Measurements from ENCODE around the gene EIF4E1B.
"Not testable (repeated sequence)": the region's sequence is repeated elsewhere in the genome, so short reads cannot be mapped to it uniquely, and the experiment has no call there.

EIF4E1B gene, protein sequence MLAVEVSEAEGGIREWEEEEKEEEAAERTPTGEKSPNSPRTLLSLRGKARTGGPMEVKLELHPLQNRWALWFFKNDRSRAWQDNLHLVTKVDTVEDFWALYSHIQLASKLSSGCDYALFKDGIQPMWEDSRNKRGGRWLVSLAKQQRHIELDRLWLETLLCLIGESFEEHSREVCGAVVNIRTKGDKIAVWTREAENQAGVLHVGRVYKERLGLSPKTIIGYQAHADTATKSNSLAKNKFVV

DNA sequence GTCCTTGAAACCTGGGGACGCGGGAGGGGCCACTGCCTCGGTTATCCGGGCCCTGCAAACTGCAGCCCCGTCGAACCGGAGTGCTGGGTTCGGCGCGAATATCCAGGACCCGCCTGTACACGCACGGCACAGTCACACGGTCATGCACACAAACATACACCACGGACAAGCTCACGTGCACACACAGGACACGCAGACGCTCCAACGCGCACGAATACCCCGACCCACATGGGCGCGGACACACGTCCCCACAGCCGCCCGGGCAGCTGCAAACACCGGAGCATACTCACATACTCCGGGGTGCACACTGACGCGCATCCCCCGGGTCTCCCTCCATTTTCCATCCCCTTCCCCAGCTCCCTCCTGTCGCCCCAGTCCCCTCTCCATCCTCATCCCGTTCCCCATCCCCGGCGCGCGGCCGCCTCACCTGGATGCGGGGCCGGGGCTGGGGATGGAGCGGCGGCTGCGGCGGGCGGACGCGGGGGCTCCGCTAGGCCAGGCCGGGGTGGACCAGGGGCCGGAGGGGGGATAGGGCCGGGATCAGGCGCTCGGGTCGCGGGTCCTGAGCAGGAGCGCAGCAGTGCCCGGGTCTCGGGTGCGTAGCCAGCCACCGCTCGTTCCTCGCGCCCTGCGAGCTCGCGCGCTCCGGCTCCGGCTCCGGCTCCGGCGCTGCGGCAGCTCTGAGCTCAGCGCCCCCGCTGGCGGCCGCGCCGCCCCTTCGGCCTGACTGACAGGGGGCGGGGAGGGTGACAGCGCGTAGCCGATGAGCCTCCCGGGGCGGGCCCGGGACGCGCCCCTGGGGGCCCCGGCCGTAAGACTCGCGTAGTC lies at the start of gene EIF4E1B, which contains the start of gene SNCB:
TSS of gene EIF4E1B (plus strand) at position 823 of the 828 bp plus-strand sequence. CDS start 12,113 bp downstream, outside the sequence.
TSS of gene SNCB (minus strand) at position 682 of the 828 bp plus-strand sequence. CDS start 880 bp downstream, outside the sequence.
- in situ Hi-C loops (cut with MboI; ENCODE audit: low sequenced_read_pairs): no loop called here

DNA sequence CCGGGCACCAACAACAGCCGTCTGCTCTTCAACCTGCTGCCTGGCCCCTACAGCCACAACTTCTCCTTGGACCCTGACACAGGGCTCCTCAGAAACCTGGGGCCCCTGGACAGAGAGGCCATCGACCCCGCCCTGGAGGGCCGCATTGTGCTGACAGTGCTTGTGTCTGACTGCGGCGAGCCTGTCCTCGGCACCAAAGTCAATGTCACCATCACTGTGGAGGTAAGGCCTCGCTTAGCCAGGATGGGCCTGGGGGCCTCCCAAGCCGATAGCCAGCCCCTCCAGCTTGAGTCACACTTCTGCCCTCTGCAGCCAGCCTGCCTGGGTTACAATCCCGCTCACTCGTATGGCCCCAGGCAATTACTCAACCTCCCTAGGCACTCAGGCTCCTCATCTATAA lies 49.1 kb upstream of the EIF4E1B start:
- in situ Hi-C loops (cut with MboI; ENCODE audit: low sequenced_read_pairs): no loop called here

DNA sequence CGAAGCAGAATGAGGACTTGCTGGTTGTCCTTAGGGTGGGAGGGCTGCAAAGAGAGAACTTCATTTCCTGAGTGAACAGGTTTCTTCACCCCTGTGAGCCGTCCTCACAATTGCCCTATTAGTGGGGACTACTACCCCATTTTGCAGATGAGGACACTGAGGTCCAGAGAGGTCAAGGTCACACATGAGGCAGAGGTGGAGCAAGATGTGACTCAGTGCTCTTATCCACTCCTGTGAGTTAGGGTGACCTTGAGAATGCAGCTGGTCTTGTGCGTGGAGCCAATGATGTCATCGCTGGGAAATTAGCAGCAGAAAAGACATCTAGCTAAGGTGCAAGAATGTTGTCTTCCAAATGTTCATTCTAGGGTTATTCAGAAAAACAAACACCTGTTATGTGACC lies 47.4 kb upstream of the EIF4E1B start:
- in situ Hi-C loops (cut with MboI; ENCODE audit: low sequenced_read_pairs): no loop called here

DNA sequence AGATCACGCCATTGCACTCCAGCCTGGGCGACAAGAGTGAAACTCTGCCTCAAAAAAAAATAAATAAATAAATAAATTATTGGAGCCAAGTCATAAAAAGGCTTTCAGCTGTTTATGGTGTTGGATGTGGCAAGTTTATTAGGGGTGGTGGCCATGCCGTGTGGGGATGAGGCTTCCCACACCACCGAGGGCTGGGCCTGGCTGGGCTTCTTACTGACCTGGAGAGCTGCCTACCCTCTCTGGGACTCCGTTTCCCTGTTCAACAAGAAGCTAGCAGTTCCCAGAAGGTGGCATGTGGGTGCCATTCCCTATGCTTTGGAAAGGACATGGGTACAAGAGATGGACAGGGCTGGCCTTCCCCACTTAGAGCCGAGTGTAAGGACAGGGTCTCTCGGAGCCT lies 43.1 kb upstream of the EIF4E1B start:
- in situ Hi-C loops (cut with MboI; ENCODE audit: low sequenced_read_pairs): no loop called here

DNA sequence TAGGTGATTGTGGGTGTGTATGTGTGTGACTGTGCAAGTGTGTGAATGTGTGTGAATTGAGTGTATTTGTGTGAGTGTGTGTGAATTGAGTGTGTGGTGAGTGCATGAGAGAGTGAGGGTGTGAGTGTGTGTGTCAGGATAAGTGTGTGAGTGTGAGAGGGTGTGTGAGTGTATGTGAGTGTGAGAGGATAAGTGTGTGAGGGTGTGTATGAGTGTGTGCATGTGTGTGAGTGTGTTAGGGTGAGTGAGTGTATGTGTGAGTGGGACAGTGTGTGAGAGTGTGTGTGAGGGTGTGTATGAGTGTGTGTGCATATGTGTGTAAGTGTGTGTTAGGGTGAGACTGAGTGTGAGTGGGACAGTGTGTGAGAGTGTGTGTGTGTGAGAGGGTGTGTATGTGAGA lies 42.2 kb upstream of the EIF4E1B start:
- in situ Hi-C loops (cut with MboI; ENCODE audit: low sequenced_read_pairs): no loop called here

DNA sequence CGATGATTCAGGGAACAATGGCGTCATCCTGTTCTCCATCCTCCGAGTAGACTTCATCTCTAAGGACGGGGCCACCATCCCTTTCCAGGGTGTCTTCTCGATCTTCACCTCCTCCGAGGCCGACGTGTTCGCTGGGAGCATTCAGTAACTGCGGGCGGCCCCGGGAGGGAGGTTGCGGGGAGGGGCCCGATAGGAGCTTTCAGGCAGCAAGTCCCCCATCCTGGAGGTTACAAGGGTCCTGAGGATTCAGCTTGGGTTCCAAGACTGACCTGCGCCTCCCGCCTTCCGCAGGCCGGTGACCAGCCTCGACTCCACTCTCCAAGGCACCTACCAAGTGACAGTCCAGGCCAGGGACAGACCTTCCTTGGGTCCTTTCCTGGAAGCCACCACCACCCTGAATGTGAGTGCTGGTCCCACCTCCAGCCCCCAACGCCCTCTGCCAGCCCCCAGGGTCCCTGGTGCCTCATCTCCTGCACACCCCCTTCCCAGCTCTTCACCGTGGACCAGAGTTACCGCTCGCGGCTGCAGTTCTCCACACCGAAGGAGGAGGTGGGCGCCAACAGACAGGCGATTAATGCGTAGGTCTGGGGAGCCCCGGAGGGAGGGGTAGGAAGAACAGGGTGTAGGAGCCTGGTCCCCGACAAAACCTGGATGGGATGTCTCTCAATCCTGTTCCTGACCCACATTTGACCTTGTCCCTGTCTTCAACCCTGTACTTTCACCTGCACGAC lies 41.3 kb upstream of the EIF4E1B start:
- in situ Hi-C loops (cut with MboI; ENCODE audit: low sequenced_read_pairs): no loop called here

DNA sequence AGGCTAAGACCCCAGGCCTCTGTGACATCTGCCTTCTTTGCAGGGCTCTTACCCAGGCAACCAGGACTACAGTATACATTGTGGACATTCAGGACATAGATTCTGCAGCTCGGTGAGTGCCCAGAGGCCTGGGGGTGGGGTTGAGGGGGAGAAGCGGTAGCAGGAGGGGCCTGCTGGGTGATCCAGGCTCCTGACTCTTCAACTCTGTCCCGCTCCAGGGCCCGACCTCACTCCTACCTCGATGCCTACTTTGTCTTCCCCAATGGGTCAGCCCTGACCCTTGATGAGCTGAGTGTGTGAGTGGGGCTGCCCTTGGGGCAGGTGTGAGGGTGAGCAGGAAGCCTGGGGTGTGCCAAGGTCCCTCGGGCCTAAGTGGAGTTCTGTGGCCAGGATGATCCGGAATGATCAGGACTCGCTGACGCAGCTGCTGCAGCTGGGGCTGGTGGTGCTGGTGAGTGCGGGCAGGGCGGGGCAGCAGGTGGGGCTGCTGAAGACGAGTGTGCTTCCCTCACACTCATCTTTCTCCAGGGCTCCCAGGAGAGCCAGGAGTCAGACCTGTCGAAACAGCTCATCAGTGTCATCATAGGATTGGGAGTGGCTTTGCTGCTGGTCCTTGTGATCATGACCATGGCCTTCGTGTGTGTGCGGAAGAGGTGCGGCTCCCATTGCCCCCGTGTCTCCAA lies 40.3 kb upstream of the EIF4E1B start:
- in situ Hi-C loops (cut with MboI; ENCODE audit: low sequenced_read_pairs): no loop called here

DNA sequence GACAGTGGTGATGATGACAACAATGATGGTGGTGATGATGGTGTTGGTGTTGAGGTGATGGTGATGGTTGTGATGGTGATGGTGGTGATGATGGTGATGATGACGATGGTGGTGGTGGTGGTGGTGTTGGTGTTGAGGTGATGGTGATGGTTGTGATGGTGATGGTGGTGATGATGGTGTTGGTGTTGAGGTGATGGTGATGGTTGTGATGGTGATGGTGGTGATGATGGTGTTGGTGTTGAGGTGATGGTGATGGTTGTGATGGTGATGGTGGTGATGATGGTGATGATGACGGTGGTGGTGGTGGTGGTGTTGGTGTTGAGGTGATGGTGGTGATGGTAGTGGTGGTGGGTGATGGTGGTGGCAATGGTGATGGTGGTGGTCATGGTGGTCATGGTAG lies 38.8 kb upstream of the EIF4E1B start:
- in situ Hi-C loops (cut with MboI; ENCODE audit: low sequenced_read_pairs): not testable (repeated sequence)

DNA sequence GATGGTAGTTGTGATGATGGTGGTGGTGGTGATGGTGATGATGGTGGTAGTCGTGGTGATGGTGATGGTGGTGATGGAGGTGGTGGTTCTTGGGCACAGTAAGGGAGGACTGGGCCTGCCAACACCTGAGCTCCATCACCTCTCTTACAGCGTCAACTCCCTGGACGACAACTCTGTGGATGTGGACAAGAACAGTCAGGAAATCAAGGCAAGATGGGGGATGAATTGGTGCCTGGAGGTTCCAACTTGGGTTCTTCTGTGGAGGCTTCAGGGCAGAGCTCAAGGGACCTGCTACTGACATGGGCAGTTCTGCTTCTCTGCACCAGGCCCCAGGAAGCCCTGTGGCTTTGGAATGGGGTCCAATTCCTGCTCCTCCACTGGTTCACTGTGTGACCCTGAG lies 37.9 kb upstream of the EIF4E1B start:
- in situ Hi-C loops (cut with MboI; ENCODE audit: low sequenced_read_pairs): no loop called here

DNA sequence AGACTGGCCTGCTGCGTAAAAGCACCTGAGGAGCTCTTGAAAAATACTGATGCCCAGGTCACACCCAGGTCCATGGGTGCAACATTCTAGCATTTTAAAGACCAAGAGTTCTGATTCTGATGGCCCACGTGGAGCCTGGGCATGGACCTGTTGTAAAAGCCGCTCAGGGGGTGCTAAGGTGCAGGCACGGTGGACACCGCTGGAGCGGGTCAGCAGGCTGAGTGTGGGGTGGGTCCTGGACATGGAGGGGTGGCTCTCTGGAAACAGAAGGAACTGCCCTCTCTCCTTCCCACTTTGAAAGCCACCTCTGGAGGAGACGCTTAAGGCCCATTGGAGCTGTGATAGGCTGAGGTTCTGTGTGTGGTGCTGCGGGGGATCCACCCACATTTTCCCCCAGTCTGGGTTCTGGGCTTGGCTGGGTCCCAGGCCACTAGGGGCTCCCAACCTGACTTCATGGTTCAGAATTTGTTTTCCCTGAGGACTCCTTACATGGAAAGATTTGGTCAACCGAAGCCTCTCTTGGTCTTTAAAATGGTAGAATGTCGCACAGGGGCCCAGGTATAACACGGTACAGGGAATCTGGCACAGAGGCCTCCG lies 37.1 kb upstream of the EIF4E1B start:
- in situ Hi-C loops (cut with MboI; ENCODE audit: low sequenced_read_pairs): no loop called here

DNA sequence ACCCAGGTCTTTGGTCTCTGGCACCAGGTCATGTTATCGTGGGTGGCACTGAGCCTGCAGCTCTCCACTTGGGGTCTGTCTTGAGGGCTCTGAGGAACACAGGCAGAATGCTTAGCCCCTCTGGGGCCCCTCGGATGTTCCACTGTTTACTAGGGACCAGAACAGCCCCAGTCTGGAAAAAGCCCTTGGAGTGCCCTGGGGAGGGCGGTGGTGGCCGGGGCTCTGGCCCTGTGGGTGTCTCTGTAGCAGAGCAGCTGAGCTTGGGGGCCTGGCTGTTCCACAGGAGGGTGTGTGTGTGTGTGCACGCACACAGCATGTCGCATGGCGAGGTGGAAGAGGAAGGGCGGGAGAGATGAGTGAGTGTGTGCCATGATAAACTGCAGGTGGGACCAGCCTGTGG lies 35.9 kb upstream of the EIF4E1B start:
- in situ Hi-C loops (cut with MboI; ENCODE audit: low sequenced_read_pairs): no loop called here

DNA sequence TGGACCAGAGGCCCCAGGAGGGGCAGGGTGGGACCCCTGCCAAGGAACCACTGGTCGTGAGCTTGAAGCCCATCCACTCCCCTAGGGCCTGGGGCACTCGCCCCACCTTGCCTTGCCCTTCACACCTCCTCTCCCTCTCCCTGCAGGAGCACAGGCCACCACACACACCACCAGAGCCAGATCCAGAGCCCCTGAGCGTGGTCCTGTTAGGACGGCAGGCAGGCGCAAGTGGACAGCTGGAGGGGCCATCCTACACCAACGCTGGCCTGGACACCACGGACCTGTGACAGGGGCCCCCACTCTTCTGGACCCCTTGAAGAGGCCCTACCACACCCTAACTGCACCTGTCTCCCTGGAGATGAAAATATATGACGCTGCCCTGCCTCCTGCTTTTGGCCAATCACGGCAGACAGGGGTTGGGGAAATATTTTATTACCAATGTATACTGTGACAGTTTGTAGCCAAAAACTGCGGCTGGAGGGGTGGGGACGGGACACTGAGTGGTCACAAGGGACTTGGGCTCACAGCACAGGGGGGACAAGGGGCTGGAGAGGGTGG lies 35.0 kb upstream of the EIF4E1B start:
- in situ Hi-C loops (cut with MboI; ENCODE audit: low sequenced_read_pairs): no loop called here

DNA sequence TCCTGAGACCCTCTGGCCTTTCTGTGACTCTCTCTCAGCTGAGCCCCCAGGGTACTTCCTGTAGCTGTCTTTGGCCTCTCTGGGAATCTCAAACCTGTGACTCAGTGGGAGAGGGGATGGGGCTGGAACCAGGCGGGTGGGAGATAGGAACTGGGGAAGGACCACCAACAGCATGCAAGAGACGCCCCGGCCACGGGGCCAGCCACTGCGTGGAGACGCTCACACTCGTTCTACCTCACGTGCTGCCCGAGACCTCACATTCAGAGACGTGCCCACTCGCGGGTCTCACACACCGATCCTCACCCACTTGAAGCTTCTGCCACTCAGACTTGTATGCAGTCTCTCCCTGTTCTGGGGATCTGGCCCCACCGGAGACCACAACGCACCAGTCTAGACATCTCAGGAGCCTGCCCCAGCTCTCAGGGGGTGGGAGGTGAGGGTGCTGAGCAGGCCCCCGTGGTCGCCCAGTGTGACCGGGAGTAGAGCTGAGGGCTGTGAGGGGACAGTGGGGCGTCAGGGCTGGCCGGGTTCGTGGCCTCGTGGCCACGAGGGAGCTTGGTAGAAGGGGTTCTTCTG lies 34.3 kb upstream of the EIF4E1B start:
- in situ Hi-C loops (cut with MboI; ENCODE audit: low sequenced_read_pairs): no loop called here

DNA sequence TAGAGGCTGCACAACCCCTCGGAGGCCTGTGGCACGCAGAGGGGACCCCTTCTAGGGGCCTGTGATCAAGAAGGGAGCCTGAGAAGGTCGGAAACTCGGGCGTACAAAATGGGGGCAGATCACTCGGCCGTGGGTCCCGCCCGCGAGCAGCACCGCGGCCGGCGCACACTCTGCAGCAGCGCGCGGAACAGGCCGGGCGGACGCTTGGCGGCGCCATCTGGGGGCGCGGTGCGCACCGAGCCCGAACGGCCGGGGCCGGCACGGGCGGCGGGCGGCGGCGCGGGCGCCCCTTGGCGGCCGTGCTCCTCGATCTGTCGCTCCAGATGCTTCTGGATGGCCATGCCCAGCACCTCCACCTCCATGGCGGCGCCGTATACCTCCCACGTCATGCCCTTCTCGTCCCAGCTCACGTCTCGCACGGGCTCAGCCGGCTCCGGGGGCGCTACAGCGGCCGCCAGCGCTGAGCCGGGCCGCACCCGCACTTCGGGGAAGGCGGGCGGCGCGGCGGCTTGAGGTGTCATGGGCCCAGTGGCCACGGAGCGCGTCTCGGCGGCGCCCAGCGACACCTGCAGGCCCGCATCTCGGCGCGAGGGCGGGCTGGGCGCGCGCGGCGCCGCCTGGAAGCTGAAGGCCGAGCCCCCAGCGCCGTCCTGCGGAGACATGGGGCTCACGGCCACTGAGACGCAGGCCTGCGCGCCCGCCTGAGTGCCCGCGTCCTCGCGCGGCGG lies 33.6 kb upstream of the EIF4E1B start:
- in situ Hi-C loops (cut with MboI; ENCODE audit: low sequenced_read_pairs): no loop called here

DNA sequence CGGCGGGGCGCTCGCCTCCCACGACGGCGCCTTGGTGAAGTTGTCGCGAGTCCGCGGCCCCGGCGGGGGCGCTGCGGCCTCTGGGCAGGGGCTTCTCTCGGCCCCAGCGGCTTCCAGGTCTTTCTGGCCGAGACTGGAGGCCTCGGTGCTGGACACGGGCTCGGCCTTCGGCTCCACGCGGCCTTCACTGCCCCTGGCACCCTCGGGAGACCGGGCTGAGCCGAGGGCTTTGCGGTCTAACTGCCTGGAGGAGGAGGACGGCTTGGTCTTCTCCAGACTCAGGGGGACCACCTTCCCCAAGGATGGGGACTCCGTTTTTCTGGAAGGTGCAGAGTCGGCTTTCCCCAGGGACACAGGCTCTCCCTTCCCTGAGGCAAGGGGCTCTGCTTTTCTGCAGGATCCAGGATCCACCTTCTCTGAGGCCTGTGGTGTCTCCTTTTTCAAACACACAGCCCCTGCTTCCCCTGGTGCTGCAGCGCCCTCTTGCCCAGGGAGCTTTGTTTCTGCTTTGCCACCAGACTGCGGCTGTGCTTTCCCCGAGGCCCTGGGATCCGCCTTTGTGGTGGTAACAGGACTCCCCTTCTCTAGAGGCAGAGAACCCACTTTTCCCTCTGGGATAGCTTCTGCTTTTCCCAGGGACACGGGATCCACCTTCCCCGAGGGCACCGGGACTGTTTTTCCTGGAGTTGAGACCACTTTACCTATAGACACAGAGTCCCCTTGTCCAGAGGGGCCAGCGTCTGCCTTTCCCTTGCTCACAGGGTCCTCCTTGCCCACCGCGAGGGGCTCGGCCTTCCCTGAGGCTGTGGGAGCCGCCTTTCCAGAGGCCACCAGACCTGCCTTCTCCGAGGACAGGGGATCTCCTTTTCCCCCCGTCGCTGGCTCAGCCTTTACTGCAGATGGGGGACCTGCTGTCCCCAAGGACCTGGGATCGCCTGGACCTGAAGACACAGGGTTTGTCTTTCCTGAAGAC lies 32.8 kb upstream of the EIF4E1B start:
- in situ Hi-C loops (cut with MboI; ENCODE audit: low sequenced_read_pairs): no loop called here

DNA sequence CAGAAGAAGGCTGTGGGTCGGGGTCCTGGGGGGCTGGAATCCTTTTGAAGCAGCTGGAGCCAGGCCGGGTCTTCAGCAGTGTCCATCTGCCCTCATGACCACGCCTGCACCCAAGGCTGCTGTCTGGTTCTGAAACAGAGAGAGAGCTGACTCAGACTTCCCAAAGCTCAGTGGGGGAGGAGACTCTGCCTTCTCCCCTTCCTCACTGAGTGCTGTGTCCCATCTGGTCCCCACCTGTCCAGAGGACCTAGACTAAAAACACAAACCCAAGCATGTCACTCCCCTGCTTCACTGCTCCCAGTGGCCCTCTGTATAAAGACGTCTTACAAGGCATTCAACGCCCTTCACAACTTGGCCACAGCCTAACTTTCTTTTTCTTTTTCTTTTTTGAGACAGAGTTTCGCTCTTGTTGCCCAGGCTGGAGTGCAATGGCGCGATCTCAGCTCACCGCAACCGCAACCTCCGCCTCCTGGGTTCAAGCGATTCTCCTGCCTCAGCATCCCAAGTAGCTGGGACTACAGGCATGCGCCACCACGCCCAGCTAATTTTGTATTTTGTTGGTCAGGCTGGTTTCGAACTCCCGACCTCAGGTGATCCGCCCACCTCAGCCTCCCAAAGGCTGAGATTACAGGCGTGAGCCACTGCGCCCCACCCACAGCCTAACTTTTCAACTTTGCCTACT lies 30.6 kb upstream of the EIF4E1B start:
- in situ Hi-C loops (cut with MboI; ENCODE audit: low sequenced_read_pairs): not testable (repeated sequence)

DNA sequence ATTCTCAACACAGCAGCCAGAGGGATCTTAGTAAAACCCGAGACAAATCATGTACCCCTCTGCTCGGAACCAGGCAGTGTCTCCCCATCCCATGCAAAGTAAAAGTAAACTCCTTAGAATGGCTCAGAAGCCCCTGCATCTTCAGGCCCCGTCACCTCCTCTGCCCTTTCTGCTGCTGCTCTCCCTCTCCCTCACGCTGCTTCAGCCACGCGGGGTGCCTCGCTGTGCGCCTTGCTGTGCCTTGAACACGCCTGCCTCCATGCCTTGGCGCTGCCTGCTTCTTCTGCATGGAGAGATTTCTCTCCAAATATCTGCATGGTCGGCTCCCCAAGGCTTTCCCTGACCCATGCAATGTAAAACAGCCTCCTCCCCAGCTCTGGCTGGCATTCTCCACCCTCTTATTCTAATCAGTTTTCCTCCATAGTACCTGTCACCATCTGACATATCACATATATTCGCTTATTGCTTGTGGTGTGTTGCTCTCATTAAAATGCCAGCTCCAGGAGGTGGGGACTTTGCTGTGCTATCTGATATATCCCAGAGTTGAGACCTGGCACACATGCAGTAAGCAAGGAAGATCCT lies 28.5 kb upstream of the EIF4E1B start:
- in situ Hi-C loops (cut with MboI; ENCODE audit: low sequenced_read_pairs): no loop called here
